Measurements from ENCODE around the gene OR13J1. TPM values are rescaled to one million over a fixed set of nuclear protein-coding genes. Genes with fewer than 3 reads are reported as not detected.

OR13J1 gene
- total RNA-seq, 4 donors from 2014 or later: not detected

GRCh38 chr9:35867538-35867937 is 2.7 kb downstream of the OR13J1 start:
- 86% methylated on average over 3 of the region's 4 CpGs for WGBS

GRCh38 chr9:35864695-35865255 is 5.4 kb downstream of the OR13J1 start:
- Histone ChIP-seq H3K27ac (no peak overlapping the region), H3K4me1 (no peaks in the 10 kb centered on the region), H3K36me3 (no peaks in the 10 kb centered on the region), H3K27me3 (peaks cover 15% of the 10 kb centered on the region), H3K4me3 (no peak overlapping the region), H3K9me3 (no peaks in the 10 kb centered on the region)
- no peak for TF ChIP-seq POLR2AphosphoS5 (IDR thresholded peaks at IDR 0.05)
- no peak for TF ChIP-seq POLR2A (IDR thresholded peaks at IDR 0.05)
- TF ChIP-seq EP300 (IDR thresholded peaks at IDR 0.05): no peak
- no peak for TF ChIP-seq CTCF (IDR thresholded peaks at IDR 0.05)
- DNase-seq (ENCODE audit: low spot score in 2 of 2): no peak
- WGBS: 90% methylated on average over 8 of the region's 8 CpGs

More at GRCh38 chr9:35867538-35867937, 2.7 kb downstream of the OR13J1 start:
- DNase-seq (ENCODE audit: low spot score in 2 of 2): no peak
- Histone ChIP-seq H3K9me3 (no peaks in the 10 kb centered on the region), H3K27ac (no peak overlapping the region), H3K27me3 (peaks cover 4% of the 10 kb centered on the region), H3K36me3 (no peaks in the 10 kb centered on the region), H3K4me3 (no peak overlapping the region), H3K4me1 (no peaks in the 10 kb centered on the region)
- no peak for TF ChIP-seq CTCF (IDR thresholded peaks at IDR 0.05)
- TF ChIP-seq POLR2A (IDR thresholded peaks at IDR 0.05): no peak
- no peak for TF ChIP-seq EP300 (IDR thresholded peaks at IDR 0.05)
- TF ChIP-seq POLR2AphosphoS5 (IDR thresholded peaks at IDR 0.05): no peak

GRCh38 chr9:35863583-35863982 is 6.6 kb downstream of the OR13J1 start:
- Histone ChIP-seq H3K4me1 (peaks cover 3% of the 10 kb centered on the region), H3K27ac (no peak overlapping the region), H3K9me3 (no peaks in the 10 kb centered on the region), H3K27me3 (peaks cover 15% of the 10 kb centered on the region), H3K4me3 (no peak overlapping the region), H3K36me3 (no peaks in the 10 kb centered on the region)
- TF ChIP-seq POLR2AphosphoS5 (IDR thresholded peaks at IDR 0.05) (no peak), CTCF (IDR thresholded peaks at IDR 0.05) (no peak), EP300 (IDR thresholded peaks at IDR 0.05) (no peak), POLR2A (IDR thresholded peaks at IDR 0.05) (no peak)
- 86% methylated on average over 4 of the region's 8 CpGs for WGBS
- DNase-seq (ENCODE audit: low spot score in 2 of 2): no peak

GRCh38 chr9:35862328-35862727 is 7.9 kb downstream of the OR13J1 start:
- no peaks in the 10 kb centered on the region for H3K36me3 ChIP-seq
- no peak overlapping the region for H3K27ac ChIP-seq
- no peak overlapping the region for H3K4me3 ChIP-seq
- no peaks in the 10 kb centered on the region for H3K9me3 ChIP-seq
- no peak for DNase-seq (ENCODE audit: low spot score in 2 of 2)
- TF ChIP-seq CTCF (IDR thresholded peaks at IDR 0.05): no peak
- TF ChIP-seq EP300 (IDR thresholded peaks at IDR 0.05): no peak
- no peak for TF ChIP-seq POLR2A (IDR thresholded peaks at IDR 0.05)
- no peak for TF ChIP-seq POLR2AphosphoS5 (IDR thresholded peaks at IDR 0.05)
- 77% methylated on average over 4 of the region's 4 CpGs for WGBS
- peaks cover 3% of the 10 kb centered on the region for H3K4me1 ChIP-seq
- peaks cover 15% of the 10 kb centered on the region for H3K27me3 ChIP-seq

- TF ChIP-seq CTCF (IDR thresholded peaks at IDR 0.05): no peak
- no peak for TF ChIP-seq POLR2A (IDR thresholded peaks at IDR 0.05)
- no peak for TF ChIP-seq POLR2AphosphoS5 (IDR thresholded peaks at IDR 0.05)
- no peak for TF ChIP-seq EP300 (IDR thresholded peaks at IDR 0.05)
- H3K27me3 ChIP-seq: peaks cover 15% of the 10 kb centered on the region
- 70% methylated on average over 12 of the region's 12 CpGs for WGBS
- no peak overlapping the region for H3K4me3 ChIP-seq
- no peaks in the 10 kb centered on the region for H3K36me3 ChIP-seq
- H3K9me3 ChIP-seq: no peaks in the 10 kb centered on the region
- H3K27ac ChIP-seq: no peak overlapping the region
- peaks cover 3% of the 10 kb centered on the region for H3K4me1 ChIP-seq
- no peak for DNase-seq (ENCODE audit: low spot score in 2 of 2)
Measured at GRCh38 chr9:35861161-35861897, 8.9 kb downstream of the OR13J1 start.

Data from suprapubic skin (tissue), 4 donors.